ENCODE measurements around the gene SCN9A.

Gene SCN9A

DNA sequence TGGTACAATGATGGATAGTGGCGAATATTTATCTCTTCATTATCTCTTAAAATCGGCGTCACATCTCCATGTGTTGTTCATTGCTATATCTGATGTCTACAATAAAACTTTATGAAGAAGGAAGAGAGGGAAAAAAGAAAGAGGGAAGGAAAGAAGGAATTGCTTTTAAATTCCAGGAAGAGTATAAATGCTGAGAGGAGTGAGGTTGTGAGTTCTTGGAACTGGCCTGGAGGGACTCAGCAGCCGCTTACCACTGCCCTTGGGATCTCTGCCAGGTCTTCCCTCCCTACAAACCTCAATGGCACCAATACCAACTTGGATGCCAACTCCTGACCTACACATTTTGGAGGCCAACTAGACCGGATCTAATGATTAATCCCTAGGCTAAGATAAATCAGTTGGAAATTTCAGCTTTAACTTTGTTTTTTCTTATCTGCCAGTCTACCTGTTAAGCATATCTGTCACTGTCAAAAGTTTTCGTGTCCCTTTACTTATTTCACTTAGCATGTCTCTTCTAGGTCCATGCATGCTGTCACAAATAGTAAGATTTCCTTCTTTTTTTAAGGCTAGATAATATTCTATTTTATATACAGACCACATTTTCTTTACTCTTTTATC is 9.8 kb downstream of the SCN9A start:
- Histone ChIP-seq H3K4me2 (ENCODE audit: low read length) (no peak overlapping the region), H3K4me1 (ENCODE audit: control insufficient read depth, low read length) (no peaks in the 10 kb centered on the region)

DNA sequence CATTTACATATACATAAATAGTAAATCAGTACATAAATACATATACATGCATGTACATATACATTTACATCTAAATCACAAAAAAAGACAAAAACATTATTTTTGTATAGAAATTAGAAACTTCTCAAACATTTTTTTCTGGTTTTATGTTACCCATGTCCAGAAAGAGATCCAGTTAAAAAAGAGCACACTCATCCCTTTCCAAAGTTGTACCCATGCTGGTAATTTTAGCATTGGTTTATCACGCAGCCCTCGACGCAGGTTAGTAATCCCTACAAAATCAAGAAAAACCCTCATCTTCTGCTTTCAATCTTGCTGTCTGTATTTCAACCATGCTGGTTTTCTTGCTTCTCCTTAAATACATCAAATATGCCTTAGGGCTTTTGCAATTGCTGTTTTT is 10.5 kb downstream of the SCN9A start:
- no peaks in the 10 kb centered on the region for H3K9me3 ChIP-seq (ENCODE audit: control insufficient read depth, insufficient read depth, low read length)
- no peaks in the 10 kb centered on the region for H3K4me1 ChIP-seq (ENCODE audit: control insufficient read depth, low read length)
- H3F3A ChIP-seq (ENCODE audit: control insufficient read depth, insufficient read depth) = no peaks in the 10 kb centered on the region
- H3K79me2 ChIP-seq (ENCODE audit: control insufficient read depth, low read length) = no peaks in the 10 kb centered on the region
- TF ChIP-seq, protein P1, sequence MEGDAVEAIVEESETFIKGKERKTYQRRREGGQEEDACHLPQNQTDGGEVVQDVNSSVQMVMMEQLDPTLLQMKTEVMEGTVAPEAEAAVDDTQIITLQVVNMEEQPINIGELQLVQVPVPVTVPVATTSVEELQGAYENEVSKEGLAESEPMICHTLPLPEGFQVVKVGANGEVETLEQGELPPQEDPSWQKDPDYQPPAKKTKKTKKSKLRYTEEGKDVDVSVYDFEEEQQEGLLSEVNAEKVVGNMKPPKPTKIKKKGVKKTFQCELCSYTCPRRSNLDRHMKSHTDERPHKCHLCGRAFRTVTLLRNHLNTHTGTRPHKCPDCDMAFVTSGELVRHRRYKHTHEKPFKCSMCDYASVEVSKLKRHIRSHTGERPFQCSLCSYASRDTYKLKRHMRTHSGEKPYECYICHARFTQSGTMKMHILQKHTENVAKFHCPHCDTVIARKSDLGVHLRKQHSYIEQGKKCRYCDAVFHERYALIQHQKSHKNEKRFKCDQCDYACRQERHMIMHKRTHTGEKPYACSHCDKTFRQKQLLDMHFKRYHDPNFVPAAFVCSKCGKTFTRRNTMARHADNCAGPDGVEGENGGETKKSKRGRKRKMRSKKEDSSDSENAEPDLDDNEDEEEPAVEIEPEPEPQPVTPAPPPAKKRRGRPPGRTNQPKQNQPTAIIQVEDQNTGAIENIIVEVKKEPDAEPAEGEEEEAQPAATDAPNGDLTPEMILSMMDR (IDR thresholded peaks at IDR 0.05; ENCODE audit: low read depth, low read length, poor library complexity, severe bottlenecking) = no peak
- TF ChIP-seq EZH2phosphoT487 (IDR thresholded peaks at IDR 0.05; ENCODE audit: borderline replicate concordance, low read length) = no peak
- no peaks in the 10 kb centered on the region for H3K27me3 ChIP-seq (ENCODE audit: control insufficient read depth, low read length)
- H3K9me2 ChIP-seq (replicated peaks; ENCODE audit: control insufficient read depth, low read length) = no peaks in the 10 kb centered on the region
- H3K4me2 ChIP-seq (ENCODE audit: low read length) = no peak overlapping the region
- no peak overlapping the region for H3K27ac ChIP-seq (ENCODE audit: low read depth, low read length)
- H4K20me1 ChIP-seq (ENCODE audit: control insufficient read depth, insufficient read depth, low read depth, low read length) = no peaks in the 10 kb centered on the region
- H3K36me3 ChIP-seq (ENCODE audit: control insufficient read depth, low read length) = no peaks in the 10 kb centered on the region
- no peak overlapping the region for H3K4me3 ChIP-seq (ENCODE audit: low read length)

More for the DNA sequence above, 9.8 kb downstream of the SCN9A start:
- no peaks in the 10 kb centered on the region for H3K9me3 ChIP-seq (ENCODE audit: control insufficient read depth, insufficient read depth, low read length)
- H3K4me3 ChIP-seq (ENCODE audit: low read length) = no peak overlapping the region
- H3K27ac ChIP-seq (ENCODE audit: low read depth, low read length) = no peak overlapping the region
- H4K20me1 ChIP-seq (ENCODE audit: control insufficient read depth, insufficient read depth, low read depth, low read length) = no peaks in the 10 kb centered on the region
- H3K36me3 ChIP-seq (ENCODE audit: control insufficient read depth, low read length) = no peaks in the 10 kb centered on the region
- TF ChIP-seq, protein P1 (IDR thresholded peaks at IDR 0.05; ENCODE audit: low read depth, low read length, poor library complexity, severe bottlenecking) = no peak
- TF ChIP-seq EZH2phosphoT487 (IDR thresholded peaks at IDR 0.05; ENCODE audit: borderline replicate concordance, low read length) = no peak
- no peaks in the 10 kb centered on the region for H3K27me3 ChIP-seq (ENCODE audit: control insufficient read depth, low read length)
- H3K79me2 ChIP-seq (ENCODE audit: control insufficient read depth, low read length) = no peaks in the 10 kb centered on the region
- no peaks in the 10 kb centered on the region for H3K9me2 ChIP-seq (replicated peaks; ENCODE audit: control insufficient read depth, low read length)
- H3F3A ChIP-seq (ENCODE audit: control insufficient read depth, insufficient read depth) = no peaks in the 10 kb centered on the region

DNA sequence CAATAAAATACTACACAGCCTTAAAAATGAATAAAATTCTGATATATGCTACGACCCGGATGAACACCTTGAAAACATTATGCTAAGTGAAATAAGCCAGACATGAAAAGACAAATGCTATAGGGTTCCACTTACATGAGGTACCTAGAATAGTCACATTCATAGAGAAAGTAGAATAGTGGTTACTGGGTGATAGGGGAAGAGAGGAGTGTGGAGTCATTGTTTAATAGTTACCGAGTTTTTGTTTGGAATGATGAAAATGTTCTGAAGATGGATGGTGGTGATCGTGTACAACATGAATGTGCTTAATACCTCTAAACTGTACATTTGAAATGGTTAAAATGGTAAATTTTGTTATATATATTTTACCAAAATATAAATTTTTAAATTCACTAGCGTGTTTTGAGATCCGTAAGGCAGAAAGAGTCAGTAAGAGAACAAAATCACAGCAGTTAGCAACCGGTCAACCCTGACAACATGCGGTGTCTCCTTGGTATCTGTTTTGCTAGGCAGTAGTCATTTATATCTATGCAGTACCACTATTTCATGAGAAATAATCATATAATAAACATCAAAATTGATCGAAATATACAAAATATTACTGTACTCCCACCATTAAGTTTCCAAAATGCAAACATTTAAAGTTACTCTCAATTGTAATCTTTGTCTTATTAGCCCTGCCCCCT is 11.1 kb downstream of the SCN9A start:
- Histone ChIP-seq H3K4me2 (ENCODE audit: low read length) (no peak overlapping the region), H3F3A (ENCODE audit: control insufficient read depth, insufficient read depth) (no peaks in the 10 kb centered on the region), H3K79me2 (ENCODE audit: control insufficient read depth, low read length) (no peaks in the 10 kb centered on the region), H3K4me3 (ENCODE audit: low read length) (no peak overlapping the region), H3K4me1 (ENCODE audit: control insufficient read depth, low read length) (no peaks in the 10 kb centered on the region), H3K36me3 (ENCODE audit: control insufficient read depth, low read length) (no peaks in the 10 kb centered on the region), H3K27me3 (ENCODE audit: control insufficient read depth, low read length) (no peaks in the 10 kb centered on the region), H3K9me3 (ENCODE audit: control insufficient read depth, insufficient read depth, low read length) (no peaks in the 10 kb centered on the region), H4K20me1 (ENCODE audit: control insufficient read depth, insufficient read depth, low read depth, low read length) (no peaks in the 10 kb centered on the region), H3K27ac (ENCODE audit: low read depth, low read length) (no peak overlapping the region), H3K9me2 (replicated peaks; ENCODE audit: control insufficient read depth, low read length) (no peaks in the 10 kb centered on the region)
- TF ChIP-seq, protein P1 (IDR thresholded peaks at IDR 0.05; ENCODE audit: low read depth, low read length, poor library complexity, severe bottlenecking) = no peak
- no peak for TF ChIP-seq EZH2phosphoT487 (IDR thresholded peaks at IDR 0.05; ENCODE audit: borderline replicate concordance, low read length)
